Panc1 (cell line): ENCODE results near the gene VSIR. TPM values are rescaled to one million over a fixed set of nuclear protein-coding genes. Genes with fewer than 3 reads are reported as not detected.

Experiments used
- ATAC-seq: fragments of 200-7000 bp; cut with Tn5 transposase; 2 replicates; pipeline ENCODE4 v1.9.1; 2020; ENCODE audit warnings: mild to moderate bottlenecking, moderate library complexity
- BruUV-seq: library from RNA; stranded (reverse); fragments of 400-500 nt; replicated peaks from 2 replicates; lab custom pipeline; 2021; lab: Mats Ljungman, UMichigan
- CTCF ChIA-PET: fragments of 300-600 bp; sonication (Branson Sonifier 250); formaldehyde crosslinking; loops from one replicate; lab custom pipeline; 2022; ENCODE audit warnings: antibody characterized with exemption; lab: Charles Lee
- POLR2A ChIA-PET: fragments of 300-600 bp; sonication (Branson Sonifier 250); formaldehyde crosslinking; loops from one replicate; lab custom pipeline; 2022; ENCODE audit warnings: antibody characterized with exemption; lab: Charles Lee
- DNase-seq: peaks from one replicate; pipeline ENCODE4 v3.0.0-alpha.2; 2010; ENCODE audit warnings: low read depth, low spot score
- H3K27ac ChIP-seq: 2 replicates; pipeline ENCODE4 v1.5.1; 2011; ENCODE audit warnings: mild to moderate bottlenecking, low read length, inconsistent platforms
- H3K27me3 ChIP-seq: fragments of 200-500 bp; sonication (Bioruptor generic); 2 replicates; pipeline ENCODE4 v1.6.0; 2014; ENCODE audit warnings: low read length, inconsistent platforms; ENCODE audit not compliant: control insufficient read depth, insufficient read depth
- H3K36me3 ChIP-seq: fragments of 200-500 bp; sonication (Bioruptor generic); 2 replicates; pipeline ENCODE4 v1.5.1; 2014; ENCODE audit warnings: inconsistent platforms, mild to moderate bottlenecking, low read length, moderate library complexity; ENCODE audit not compliant: control insufficient read depth, insufficient read depth
- H3K4me1 ChIP-seq: 2 replicates; pipeline ENCODE4 v1.5.1; 2011; ENCODE audit warnings: inconsistent platforms, mild to moderate bottlenecking, low read length, moderate library complexity; ENCODE audit not compliant: control insufficient read depth, insufficient read depth
- H3K4me3 ChIP-seq, 2 experiments: 2 replicates each; pipeline ENCODE4 v1.5.1; 2011 to 2012; ENCODE audit warnings: low read depth in 2 of 2, low read length in 2 of 2, mild to moderate bottlenecking in 2 of 2, inconsistent platforms in 1 of 2, moderate library complexity in 1 of 2
- H3K9me3 ChIP-seq: fragments of 200-500 bp; sonication (Bioruptor generic); 2 replicates; pipeline ENCODE4 v1.5.1; 2014; ENCODE audit warnings: low read depth, mild to moderate bottlenecking, inconsistent platforms, low read length, moderate library complexity; ENCODE audit not compliant: control insufficient read depth, insufficient read depth
- POLR2AphosphoS5 ChIP-seq: IDR thresholded peaks from 2 replicates; pipeline ENCODE4 v1.6.1; 2012; ENCODE audit warnings: mild to moderate bottlenecking, low read depth, low read length, moderate library complexity
- SIN3A ChIP-seq: IDR thresholded peaks from 2 replicates; pipeline ENCODE4 v1.6.1; 2012; ENCODE audit warnings: low read depth, mild to moderate bottlenecking, low read length, moderate library complexity, borderline replicate concordance; ENCODE audit not compliant: insufficient read depth
- TCF7L2 ChIP-seq: IDR thresholded peaks from 2 replicates; pipeline ENCODE4 v1.6.1; 2011; ENCODE audit warnings: mild to moderate bottlenecking, low read depth, low read length, inconsistent platforms
- in situ Hi-C: cut with HindIII; loops from 2 replicates; pipeline ENCODE4 v1.10.0; 2016; ENCODE audit warnings: low sequenced_read_pairs, low pct_unique_long_range_greater_than_20kb
- intact Hi-C: fragments of 100-400 bp; cut with micrococcal nuclease; formaldehyde crosslinking; loops from one replicate; pipeline ENCODE4 v1.10.0; 2022; ENCODE audit not compliant: unreplicated experiment
- total RNA-seq: library from RNA; stranded (reverse); gene quantifications from one replicate; pipeline ENCODE4 v1.2.1, GENCODE V29; 2021; ENCODE audit not compliant: unreplicated experiment
- TF ChIP-seq, protein P1 (sequence below), 2 experiments: IDR thresholded peaks; 2 replicates each; pipeline ENCODE4 v1.6.1; 2011 to 2012; ENCODE audit warnings: low read depth in 2 of 2, control low read depth in 1 of 2, low read length in 1 of 2, mild to moderate bottlenecking in 1 of 2, moderate library complexity in 1 of 2; ENCODE audit not compliant: insufficient read depth in 1 of 2
- TF ChIP-seq, protein P2 (sequence below): fragments of 450-650 bp; IDR thresholded peaks from 2 replicates; pipeline ENCODE4 v1.5.1; 2017; ENCODE audit warnings: mild to moderate bottlenecking

Gene VSIR
- total RNA-seq, 1 experiment from 2014 or later: 34.9 TPM

DNA sequence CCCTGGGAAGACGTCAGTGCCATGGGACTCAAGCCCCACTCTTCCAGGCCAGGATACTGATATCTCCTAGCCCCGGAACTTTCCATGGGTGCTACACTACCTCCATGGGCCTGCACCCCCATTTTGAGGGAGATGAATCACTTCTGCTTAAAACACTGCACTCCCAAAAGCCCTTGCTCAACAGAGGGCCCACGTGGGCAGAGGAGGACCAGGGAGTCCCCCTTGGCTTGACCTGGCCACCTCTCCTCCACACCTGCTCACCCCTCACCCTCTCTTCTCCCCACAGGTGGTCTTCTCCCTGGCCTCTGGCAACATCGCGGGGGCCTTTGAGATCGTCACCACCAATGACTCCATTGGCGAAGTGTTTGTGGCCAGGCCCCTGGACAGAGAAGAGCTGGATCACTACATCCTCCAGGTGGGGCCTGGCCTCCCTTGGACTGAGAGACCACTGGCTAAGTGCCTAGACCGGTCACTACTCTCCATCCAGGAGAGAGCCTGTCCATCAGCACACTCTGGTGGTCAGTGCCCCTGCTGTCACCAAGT is 33.9 kb downstream of the VSIR start:
- CTCF ChIA-PET: no interaction called here
- no peaks in the 10 kb centered on the region for H3K27me3 ChIP-seq
- H3K4me3 ChIP-seq: no peak overlapping the region
- H3K36me3 ChIP-seq: no peaks in the 10 kb centered on the region
- H3K27ac ChIP-seq: no peak overlapping the region
- in situ Hi-C loops: no loop called here
- DNase-seq (no peak), ATAC-seq (no peak)
- intact Hi-C loops: no loop called here
- TF ChIP-seq, protein P1, sequence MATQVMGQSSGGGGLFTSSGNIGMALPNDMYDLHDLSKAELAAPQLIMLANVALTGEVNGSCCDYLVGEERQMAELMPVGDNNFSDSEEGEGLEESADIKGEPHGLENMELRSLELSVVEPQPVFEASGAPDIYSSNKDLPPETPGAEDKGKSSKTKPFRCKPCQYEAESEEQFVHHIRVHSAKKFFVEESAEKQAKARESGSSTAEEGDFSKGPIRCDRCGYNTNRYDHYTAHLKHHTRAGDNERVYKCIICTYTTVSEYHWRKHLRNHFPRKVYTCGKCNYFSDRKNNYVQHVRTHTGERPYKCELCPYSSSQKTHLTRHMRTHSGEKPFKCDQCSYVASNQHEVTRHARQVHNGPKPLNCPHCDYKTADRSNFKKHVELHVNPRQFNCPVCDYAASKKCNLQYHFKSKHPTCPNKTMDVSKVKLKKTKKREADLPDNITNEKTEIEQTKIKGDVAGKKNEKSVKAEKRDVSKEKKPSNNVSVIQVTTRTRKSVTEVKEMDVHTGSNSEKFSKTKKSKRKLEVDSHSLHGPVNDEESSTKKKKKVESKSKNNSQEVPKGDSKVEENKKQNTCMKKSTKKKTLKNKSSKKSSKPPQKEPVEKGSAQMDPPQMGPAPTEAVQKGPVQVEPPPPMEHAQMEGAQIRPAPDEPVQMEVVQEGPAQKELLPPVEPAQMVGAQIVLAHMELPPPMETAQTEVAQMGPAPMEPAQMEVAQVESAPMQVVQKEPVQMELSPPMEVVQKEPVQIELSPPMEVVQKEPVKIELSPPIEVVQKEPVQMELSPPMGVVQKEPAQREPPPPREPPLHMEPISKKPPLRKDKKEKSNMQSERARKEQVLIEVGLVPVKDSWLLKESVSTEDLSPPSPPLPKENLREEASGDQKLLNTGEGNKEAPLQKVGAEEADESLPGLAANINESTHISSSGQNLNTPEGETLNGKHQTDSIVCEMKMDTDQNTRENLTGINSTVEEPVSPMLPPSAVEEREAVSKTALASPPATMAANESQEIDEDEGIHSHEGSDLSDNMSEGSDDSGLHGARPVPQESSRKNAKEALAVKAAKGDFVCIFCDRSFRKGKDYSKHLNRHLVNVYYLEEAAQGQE (IDR thresholded peaks at IDR 0.05; ENCODE audit: insufficient read depth in 1 of 2, low read depth in 2 of 2, low read length in 1 of 2): no peak
- TF ChIP-seq, protein P2, sequence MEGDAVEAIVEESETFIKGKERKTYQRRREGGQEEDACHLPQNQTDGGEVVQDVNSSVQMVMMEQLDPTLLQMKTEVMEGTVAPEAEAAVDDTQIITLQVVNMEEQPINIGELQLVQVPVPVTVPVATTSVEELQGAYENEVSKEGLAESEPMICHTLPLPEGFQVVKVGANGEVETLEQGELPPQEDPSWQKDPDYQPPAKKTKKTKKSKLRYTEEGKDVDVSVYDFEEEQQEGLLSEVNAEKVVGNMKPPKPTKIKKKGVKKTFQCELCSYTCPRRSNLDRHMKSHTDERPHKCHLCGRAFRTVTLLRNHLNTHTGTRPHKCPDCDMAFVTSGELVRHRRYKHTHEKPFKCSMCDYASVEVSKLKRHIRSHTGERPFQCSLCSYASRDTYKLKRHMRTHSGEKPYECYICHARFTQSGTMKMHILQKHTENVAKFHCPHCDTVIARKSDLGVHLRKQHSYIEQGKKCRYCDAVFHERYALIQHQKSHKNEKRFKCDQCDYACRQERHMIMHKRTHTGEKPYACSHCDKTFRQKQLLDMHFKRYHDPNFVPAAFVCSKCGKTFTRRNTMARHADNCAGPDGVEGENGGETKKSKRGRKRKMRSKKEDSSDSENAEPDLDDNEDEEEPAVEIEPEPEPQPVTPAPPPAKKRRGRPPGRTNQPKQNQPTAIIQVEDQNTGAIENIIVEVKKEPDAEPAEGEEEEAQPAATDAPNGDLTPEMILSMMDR: no peak
- TF ChIP-seq POLR2AphosphoS5 (no peak), TCF7L2 (no peak)
- BruUV-seq: no TSS peak
- 0 out of 2 replicates have a peak, but pooled peaks cover 4% of the 10 kb centered on the region for H3K4me1 ChIP-seq
- H3K9me3 ChIP-seq: no peaks in the 10 kb centered on the region
- POLR2A ChIA-PET: no interaction called here

DNA sequence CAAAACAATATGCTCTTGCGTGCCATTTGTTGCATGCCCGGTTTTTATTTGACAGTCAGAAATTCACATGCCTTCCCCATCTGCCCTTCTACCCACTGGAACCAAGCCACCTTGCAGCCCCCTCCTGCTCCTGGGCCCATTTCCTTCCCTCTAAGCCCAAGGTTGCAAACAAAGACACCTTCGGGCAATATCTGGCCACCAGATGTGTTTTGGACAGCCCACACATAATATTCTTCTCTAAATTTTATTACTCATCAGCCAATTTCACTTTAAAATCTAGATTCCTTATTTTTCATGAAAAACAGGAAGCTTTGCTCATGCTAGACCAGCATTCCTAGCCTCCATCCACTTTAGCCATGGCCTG is 35.5 kb downstream of the VSIR start:
- TF ChIP-seq, protein P1 (IDR thresholded peaks at IDR 0.05; ENCODE audit: insufficient read depth in 1 of 2, low read depth in 2 of 2, low read length in 1 of 2): no peak
- no peak for TF ChIP-seq SIN3A
- no peak for TF ChIP-seq POLR2AphosphoS5
- TF ChIP-seq, protein P2: no peak
- no peak for TF ChIP-seq TCF7L2
- Histone ChIP-seq H3K27ac (no peak overlapping the region), H3K27me3 (no peaks in the 10 kb centered on the region), H3K4me3 (no peak overlapping the region), H3K4me1 (0 out of 2 replicates have a peak, but pooled peaks cover 4% of the 10 kb centered on the region), H3K9me3 (no peaks in the 10 kb centered on the region), H3K36me3 (no peaks in the 10 kb centered on the region)
- no peak for ATAC-seq
- CTCF ChIA-PET: no interaction called here
- DNase-seq: no peak
- BruUV-seq: no TSS peak
- intact Hi-C loops: no loop called here
- in situ Hi-C loops: no loop called here
- POLR2A ChIA-PET: no interaction called here
